Fibroblast of upper back skin (primary cell): ENCODE measurements around the gene SLC25A15.

ENCODE experiments used
- DNase-seq: peaks from one replicate; pipeline ENCODE4 v3.0.0-alpha.2; 2013

The SLC25A15 gene

DNA sequence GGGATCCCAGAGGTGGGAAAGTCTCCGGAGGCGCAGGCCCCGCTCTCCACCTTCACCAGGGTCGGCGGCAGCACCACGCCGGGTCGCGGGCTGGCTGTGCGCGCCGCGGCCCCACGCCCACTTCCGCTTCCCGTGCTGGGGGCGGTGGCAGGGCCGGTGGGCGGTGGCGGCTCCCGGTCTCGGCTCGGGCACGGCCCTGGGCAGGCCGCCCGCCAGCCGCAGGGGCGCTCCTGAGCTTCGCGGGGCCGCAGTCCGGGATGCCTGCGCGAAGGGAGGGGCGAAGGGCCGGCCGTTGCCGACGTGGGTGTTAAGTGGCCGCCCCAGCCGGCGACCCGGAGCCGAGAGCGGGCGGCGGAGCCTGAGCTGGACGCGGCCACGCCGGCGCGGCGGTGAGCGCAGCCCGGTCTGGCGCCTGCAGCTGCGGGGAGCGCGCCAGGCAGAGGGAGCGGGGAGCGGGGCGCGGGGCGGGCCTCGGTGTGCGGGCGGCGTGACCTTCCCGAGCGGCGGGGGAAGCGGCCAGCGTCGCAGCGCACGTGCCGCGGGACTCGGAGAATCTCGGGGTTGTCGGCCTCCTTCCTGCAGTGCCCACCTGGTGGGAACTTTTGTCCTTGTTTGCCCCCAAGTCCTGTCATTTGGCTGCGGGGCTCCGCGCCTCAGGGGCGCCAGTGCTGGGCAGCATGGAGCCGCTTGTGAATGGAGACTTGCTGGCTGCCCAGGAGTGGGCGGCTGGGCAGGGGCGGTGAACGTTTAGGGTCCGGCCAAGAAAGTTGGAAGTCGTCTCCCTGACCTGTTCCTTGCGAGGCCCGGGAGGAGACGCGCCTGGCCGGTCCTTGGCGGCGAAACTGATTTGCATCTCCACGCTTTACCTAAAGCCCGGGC, at the start of gene SLC25A15:
Gene SLC25A15, plus strand, starts transcription at position 337 of the 879 bp plus-strand sequence. CDS start 3,616 bp downstream, outside the sequence.
- peak; percentile 75 for DNase-seq

DNA sequence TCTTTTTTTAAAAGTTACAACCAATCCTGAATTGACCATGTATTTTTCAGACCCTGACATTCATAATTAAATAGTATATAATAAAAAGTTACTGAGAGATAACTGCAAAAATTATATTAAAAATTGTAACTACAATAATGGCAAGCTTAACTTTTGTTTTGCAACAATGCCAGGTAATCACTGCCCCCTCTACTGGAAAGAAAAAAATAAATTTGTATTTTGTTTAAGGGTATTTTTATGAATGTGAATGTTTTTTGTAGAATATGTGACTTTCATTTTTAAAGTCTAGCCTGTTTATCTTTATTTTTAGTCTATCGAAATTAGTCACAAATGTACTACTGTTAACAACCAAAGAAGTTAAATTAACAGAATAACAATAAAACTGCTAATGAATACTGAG, 40.1 kb upstream of the SLC25A15 start:
- no peak for DNase-seq

DNA sequence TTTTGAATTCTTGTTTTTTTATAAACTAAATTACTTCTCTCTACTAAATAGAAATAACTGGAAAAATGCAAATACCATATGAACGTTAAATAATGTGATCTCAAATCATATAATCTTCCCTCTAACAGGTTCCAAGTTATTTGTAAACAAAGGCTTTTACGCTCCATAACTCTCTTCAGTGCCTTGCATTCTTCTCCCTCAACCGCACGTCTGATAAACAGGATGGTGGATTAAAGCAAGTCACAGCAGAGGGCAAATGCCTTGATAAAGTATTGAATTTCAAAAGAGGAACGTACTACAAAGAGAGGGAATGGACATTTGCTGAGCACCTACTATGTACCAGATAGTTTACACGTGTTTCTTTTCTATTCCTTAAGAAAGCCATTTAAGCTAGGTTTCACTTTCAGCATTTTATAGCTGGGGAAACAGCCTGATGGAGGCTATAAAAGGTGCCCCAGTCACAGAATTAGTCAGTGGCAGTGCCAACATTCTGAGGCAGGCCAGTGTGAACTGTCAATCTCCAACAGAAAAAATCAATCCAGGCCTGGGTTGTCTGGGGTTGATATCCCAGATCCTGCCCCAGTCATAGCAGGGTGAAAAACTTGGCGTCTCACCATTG, 34.2 kb upstream of the SLC25A15 start:
- no peak for DNase-seq

DNA sequence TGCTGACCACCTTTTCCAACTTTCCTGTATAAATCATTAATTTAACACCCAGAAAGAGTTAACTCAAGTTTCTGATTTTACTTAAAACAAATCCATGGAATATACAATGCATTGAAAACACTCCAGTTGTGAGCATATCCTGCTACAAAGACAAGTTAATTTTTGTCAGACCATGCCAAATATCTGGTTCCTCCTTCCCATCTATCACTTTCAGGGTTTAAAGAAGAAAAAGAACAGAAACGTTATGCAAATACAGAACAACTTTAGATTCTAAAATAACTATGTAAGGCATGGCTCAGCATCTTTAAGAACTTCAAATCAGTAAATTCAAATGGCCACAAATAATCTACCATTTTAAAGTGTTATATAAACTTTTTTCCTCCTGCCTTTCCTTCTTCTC, 33.4 kb upstream of the SLC25A15 start:
- no peak for DNase-seq

DNA sequence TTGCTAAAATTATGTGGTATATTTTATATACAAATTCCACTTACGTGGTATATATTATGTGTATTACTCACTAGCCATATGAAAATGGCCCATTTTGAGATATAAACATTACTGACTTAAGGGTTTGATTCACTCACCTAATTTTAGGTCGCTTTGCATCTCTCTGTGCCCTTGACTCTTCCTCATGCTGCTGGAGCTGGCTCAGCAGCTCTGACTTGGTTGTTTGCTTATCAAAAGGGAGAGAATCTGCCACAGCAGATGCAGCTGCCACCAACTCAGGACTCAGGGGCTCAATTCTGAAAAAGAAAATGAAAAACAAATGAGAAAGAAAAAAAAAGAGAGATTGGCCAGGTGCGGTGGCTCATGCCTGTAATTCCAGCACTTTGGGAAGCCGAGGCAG, 30.6 kb upstream of the SLC25A15 start:
- no peak for DNase-seq

DNA sequence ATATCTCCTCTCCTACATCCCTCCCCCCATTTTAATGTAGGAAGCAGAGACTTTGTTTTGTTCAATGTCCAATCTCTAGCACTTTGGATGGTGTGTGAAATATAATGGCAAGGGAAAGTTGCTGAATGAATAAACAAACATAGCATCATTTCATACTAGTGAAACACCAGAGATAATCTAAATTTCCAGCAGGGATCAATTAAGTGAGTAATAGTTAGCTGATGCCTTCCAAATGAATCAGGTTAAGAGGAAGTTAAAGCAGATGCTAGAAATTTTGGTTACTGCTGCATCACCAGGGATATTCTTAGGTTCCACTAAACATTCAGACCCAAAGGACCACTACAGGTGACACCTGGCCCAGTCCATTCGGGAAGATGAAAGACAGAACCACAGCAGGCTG, 26.6 kb upstream of the SLC25A15 start:
- DNase-seq = peak; percentile 38

DNA sequence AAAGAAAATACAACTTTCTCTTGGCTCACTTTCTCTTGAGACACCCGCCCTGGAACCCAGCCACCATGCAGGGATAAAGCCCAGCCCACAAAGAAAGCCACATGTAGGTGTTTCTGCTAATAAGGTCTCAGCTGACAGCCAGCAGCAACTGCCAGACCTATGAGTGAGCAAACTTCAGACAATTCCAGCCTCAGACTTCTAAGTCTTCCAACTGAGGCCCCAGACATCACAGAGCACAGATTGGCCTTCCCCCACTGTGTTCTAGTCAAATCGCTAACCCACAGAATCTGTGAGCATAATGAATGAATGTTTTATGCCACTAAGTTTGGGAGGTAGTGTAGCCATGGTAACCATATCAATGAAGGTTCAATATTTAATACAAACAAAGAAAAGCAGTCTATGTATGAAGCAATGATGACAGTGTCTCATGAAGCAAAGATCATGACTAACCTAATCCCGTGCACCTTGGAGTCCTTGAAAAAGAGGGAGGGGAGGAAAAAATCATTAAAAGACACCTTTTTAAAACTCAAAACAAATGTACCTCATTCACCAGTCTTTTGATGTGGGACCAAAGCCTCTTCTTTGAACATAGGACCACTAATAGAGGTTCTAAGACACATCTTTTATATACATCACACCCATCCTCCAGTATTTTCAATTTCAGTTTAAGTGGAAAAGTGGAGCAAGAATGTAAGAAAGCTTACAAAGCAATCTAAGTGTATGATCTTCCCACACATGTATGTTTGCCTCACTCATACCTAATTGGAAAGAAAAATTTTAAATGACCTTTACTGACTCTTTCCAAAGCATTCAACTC, 24.6 kb upstream of the SLC25A15 start:
- DNase-seq = peak; percentile 55

DNA sequence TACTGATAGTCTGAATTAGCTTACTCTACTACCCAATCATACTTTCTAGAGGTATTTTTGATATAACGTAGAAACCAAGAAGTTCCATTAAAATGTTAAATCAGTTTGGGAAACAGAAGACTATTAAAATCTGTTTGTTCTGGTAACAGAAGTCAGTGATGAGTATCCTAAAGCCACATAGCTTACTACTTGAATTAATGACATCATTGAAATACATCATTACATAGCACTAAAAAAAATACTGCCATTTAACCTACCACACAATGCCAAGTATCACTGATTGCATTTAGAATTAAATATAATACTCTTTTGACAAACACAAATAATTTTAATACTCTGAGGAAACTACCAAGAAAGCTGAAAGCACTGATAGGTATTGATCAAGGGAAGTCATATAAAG, 23.8 kb upstream of the SLC25A15 start:
- no peak for DNase-seq

DNA sequence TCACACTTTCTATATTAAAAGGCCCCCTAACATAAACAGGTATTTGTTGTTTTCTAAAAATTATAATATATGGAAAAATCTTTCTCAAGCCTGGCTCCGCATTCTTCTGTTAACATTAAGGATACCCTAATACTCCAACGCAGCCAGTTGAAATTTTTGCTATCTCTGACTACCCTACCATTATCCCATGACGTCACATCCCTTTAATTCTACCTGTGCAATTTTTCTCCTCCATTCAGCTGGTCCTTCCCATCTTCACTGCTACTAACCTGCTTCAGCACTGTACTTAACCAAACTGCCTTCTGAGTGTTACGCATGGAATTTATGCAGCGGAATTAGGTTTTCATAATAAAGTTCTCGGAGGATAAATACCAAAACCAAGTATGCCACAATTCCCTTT, 19.4 kb upstream of the SLC25A15 start:
- no peak for DNase-seq

DNA sequence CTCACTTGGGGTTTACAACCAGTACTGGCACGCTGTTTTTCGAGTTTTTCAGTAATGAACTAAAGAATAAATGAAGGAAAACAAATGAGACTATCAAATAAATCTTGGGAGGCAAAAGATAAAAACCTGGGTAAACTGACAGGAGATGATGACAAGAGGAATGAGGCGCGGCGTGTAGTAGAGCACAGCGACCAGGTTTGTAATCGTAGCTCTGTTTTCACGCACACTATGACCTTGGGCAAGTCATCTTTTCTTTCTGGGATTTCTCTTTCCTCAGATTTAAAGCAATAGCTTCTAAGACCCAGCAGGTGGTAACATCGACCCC, 18.8 kb upstream of the SLC25A15 start:
- no peak for DNase-seq

DNA sequence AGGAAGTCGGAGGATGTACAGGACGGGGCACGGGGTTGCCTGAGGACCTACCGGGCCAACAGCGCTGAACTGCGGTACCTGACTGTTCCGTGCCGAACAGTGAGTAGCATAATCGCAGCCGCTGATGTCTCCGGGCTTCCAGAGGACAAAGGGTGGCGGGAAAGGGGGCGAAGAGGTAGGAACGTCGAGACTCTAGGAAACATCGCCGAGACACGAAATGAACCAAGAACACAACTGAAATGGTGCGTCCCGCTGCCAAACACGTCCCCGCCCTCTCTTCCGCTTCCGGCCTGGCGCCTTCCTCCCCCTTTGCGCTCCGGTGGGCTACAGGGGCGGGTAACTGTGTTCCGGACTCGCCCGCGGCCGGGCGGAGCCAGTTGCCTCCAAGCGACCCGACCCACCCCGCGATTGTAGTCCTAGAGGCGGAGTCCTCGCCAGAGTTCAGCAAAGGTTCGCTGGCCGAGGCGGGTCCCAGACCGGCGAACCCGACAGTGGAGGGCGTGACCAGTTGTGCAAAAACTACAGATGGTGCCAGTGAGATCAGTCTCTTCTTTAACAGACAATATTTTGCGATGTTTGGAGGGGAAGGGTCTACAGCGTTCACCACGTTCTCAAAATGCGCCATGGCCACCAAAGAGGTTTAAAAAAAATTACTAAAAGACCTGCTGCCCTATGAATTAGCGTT, 18.3 kb upstream of the SLC25A15 start, which contains the start of gene MRPS31:
Gene MRPS31, minus strand, starts transcription at position 257 of the 685 bp plus-strand sequence. Its CDS starts 54 bp downstream, at position 203.
- DNase-seq = peak; percentile 91

DNA sequence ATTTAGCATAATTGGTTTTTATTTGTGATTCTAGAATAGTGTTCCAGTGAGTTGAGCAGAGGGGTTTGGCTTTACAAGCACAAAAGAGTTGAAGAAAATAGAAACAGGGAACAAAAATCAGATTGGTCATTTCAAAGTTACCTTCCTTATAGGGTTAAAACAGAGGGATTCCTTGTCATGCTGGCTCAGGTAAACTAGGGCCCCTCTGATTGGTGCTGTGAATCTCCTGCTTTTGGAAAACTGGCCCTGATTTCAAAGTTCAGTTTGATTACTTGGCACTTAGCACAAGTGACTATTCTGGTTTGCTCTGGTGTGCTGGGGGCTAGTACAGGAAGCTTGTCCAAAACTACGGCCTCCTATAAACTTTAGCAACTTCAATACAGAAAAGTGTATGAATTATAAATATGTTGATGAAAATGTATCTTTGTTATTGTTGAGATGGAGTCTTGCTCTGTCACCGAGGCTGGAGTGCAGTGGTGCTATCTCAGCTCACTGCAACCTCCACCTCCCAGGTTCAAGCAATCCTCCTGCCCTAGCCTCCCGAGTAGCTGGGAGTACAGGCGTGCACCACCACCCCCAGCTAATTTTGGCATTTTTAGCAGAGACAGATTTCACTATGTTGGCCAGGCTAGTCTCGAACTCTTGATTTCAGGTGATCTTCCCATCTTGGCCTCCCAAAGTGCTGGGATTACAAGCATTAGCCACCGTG, 16.5 kb upstream of the SLC25A15 start:
- no peak for DNase-seq

DNA sequence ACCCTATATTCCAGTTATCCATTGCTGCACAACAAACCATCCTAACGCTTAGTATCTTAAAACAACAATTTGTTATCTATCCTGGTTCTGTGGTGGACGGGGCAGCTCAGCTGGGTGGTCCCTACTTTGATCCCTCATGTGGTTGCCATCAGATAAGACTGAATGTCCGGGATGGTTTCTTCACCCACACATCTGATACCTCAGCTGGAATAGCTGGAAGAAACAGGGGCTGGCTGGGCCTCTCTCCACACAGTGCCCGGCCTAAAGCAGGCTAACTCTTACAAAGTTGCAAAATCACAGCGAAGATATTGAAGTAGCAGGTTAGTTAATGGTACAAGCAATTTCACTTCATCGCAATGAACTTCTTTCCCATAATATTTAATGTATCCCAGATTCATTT, 14.7 kb upstream of the SLC25A15 start:
- no peak for DNase-seq

DNA sequence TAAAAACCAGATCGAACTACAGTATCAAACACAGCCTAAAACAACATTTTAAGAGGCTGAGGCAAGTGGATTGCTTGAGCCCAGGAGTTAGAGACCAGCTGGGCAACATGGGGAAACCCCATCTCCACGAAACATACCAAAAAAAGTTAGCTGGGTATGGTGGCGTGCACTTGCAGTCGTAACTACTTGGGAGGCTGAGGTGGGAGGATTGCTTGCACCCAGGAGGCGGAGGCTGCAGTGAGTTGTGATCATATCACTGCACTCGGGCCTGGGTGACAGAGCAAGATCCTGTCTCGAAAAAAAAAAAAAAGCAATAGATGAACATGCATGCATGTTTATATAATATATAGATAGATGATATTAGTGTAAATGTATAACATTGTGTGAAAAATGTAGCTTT, 13.2 kb upstream of the SLC25A15 start:
- DNase-seq = no peak

DNA sequence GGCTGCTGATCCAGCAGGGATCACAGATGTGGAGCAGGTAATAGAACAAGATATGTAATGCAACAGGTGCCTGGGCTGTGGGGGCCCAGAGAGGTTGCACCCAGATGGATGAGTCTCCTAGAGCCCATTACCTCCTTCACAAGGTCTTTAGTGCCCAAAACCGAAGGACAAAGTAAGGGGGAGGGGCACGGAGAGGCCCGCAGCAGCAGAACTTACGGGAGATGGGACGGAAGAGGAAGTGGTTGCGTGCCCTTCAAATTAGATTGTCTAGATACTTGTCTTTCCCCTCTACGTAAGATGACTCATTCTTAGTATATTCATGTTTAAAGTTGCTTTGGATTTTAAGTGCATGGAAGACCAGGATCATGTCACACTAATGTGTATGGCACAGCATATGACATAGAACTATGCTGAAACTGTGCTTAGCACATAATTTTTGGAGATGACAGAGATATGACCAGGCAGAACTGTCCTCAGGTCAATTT, 12.7 kb upstream of the SLC25A15 start:
- peak; percentile 32 for DNase-seq

DNA sequence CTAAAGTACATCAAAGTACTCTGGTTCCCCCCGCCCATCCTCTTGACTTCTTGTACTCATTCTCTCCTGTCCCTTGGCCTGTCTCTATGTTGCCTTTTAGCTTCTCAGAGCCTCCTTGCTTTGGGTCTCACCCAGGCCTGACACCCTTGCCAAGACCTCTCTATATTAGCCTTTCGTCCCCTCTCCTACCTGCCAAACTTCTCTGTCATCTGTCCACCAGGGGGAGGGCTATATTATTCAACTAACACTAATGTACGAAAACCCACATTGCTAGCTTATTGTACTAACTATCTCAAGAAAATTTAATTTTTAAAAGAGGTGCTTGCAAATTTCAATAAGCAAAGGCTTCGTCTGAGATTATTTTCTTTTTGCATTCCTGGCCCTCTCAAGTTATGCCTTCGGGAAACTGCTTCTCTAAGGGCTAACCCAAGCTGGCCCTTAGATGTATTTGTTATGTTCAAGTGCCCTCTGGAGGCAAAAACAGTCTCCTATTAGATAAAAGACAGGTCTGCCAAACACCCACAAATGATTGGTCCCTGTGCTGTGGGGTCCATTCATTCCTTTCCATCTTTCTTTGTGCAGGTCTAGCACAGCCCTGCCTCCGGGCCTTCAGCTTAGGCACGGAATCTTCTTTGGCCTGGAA, 12.1 kb upstream of the SLC25A15 start:
- DNase-seq = peak; percentile 45

DNA sequence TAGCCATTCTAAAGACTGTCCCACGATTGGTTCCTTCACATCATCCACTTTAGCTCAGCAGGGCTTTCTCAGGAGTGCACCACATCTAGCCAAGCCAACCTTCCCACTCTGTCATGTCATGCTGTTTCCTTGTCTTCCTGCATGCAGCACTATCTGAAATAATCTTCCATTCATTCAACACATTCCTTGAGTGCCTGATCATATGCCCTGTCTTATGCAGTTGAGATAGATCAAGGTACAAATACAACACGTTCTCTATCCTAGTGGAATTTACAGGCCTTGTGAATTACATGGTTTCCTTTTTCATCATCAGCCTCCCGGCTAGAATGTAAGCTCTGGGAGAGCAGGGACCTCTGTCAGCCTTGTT, 11.6 kb upstream of the SLC25A15 start:
- DNase-seq = no peak

DNA sequence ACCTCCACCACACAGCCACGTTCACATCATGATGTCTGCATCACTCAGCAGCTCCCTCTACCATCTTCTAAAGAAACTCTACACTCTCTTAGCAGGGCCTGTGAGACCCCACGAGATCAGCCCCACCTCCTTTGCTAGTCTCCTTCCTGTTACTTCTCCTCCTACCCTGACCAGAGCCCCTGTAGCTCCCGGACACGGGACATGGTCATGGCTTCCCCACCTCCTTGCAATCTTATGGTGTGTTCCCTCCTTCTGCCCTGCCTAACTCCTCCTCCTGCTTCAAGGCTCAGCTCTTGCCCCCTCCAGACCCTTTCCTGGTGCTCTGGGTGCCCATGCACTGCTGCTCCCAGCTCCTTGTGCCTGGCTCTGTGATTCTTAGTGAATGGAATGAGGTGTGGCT, 10.4 kb upstream of the SLC25A15 start:
- DNase-seq = no peak

DNA sequence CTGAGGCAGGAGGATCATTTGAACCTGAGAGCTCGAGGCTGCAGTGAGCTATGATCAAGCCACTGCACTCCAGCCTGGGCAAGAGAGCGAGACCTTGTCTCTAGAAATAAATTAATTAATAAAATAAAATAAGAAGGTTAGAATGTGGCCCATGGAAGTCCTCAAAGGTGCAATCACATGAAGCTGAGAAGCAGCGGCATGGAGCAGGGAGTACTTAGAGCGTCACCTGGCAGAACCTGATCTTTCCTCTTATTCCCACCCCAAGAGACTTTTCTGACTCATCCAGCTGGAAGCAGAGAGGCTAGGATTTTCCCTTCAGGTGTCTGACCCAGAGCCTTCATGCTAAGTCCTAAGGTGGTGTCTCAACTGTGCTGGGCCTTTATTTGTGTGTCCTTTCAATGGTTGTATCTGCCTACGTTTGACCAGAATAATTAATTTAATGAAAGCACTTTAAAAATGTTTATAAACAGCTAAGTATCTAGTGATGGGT, 9.6 kb upstream of the SLC25A15 start:
- no peak for DNase-seq

DNA sequence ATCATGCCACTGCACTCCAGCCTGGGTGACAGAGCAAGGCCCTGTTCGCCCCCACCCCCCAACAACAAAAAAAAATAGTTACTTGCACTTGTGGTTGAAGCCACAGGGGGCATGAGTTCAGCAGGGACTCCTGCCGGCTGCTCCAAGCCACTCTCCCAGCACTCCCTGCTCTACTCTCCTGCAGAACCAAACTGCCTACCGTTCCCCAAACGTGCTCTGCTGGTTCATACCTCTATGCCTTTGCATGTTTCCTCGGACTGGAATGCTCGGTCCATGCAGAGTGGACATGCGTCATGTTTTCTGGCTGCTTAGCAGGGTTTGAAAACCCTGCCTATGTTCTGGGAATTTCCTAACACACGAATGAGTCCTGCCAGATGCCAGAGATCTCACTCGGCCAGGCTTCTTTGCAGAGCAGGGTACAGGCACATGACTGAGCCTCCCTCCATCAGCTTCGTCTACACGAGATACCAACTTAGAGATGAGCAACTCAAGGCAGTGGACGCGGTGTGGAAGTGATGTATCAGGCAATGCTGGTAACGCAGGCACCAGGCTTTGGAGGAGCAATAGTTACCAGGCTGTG, 8.5 kb upstream of the SLC25A15 start:
- DNase-seq = peak; percentile 14

DNA sequence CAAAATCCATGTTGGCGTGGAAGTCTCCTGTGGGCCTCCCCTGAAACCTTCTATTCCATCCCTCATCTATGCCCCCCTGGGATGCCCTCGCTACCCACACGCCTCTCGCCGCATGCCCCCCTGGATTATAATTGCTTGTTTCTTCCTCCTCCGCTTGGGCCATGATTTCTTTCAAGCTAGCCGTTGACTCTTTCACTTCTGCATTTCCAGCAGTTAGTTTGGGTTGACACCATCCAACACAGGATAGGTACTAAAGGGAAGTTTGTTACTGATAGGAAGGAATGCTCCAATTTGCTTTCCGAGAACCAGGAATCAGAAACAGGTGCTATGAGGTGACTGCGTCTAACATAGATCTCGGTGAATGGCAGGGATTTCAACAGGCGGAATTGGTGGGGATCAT, 7.7 kb upstream of the SLC25A15 start:
- DNase-seq = no peak
